GM12878 (cell line): ENCODE measurements around the gene PRR9. TPM values are rescaled to one million over a fixed set of nuclear protein-coding genes. Genes with fewer than 3 reads are reported as not detected.
A peak's percentile ranks its signal among the peaks of the same experiment; 100 is the strongest.

Experiments used
- ATAC-seq: fragments of 200-7000 bp; cut with Tn5 transposase; 3 replicates; pipeline ENCODE4 v1.9.1; 2020; ENCODE audit warnings: mild to moderate bottlenecking, moderate library complexity
- Bru-seq: library from RNA; stranded (reverse); fragments of 400-500 nt; gene quantifications from one replicate; lab custom pipeline; 2021; lab: Mats Ljungman, UMichigan
- BruChase-seq, 2 experiments: library from RNA; stranded (reverse); fragments of 400-500 nt; gene quantifications; one replicate each; lab custom pipeline; 2021; lab: Mats Ljungman, UMichigan
- BruUV-seq: library from RNA; stranded (reverse); fragments of 400-500 nt; replicated peaks from 2 replicates; lab custom pipeline; 2021; lab: Mats Ljungman, UMichigan
- CTCF ChIA-PET: fragments of 300-600 bp; sonication (Branson Sonifier 250); formaldehyde crosslinking; extraction: SDS; loops from one replicate; lab custom pipeline; 2021; ENCODE audit warnings: inconsistent platforms; lab: Yijun Ruan, JAX
- POLR2A ChIA-PET: fragments of 350-600 bp; formaldehyde crosslinking; extraction: SDS; loops from one replicate; lab custom pipeline; 2021; ENCODE audit warnings: inconsistent platforms; lab: Charles Lee
- RAD21 ChIA-PET: fragments of 300-600 bp; sonication (Branson Sonifier 250); formaldehyde crosslinking; loops from one replicate; lab custom pipeline; 2023; ENCODE audit warnings: antibody characterized with exemption; ENCODE audit not compliant: unreplicated experiment; lab: Charles Lee
- SMC1A ChIA-PET: fragments of 300-600 bp; sonication (Branson Sonifier 250); formaldehyde crosslinking; loops from one replicate; lab custom pipeline; 2023; ENCODE audit not compliant: unreplicated experiment, uncharacterized antibody; lab: Charles Lee
- DNase-seq: peaks from one replicate; pipeline ENCODE4 v3.0.0-alpha.2; 2011; ENCODE audit warnings: low read depth, low spot score
- FAIRE-seq: peaks from 3 replicates; lab custom pipeline; 2011; peaks lifted over from hg19 to GRCh38; lab: Jason Lieb, UNC
- H2AFZ ChIP-seq: 2 replicates; pipeline ENCODE4 v1.6.0; 2011; ENCODE audit warnings: low read depth, low read length, control low read depth; ENCODE audit not compliant: control insufficient read depth
- H3K27ac ChIP-seq: 2 replicates; pipeline ENCODE4 v1.5.1; 2011; ENCODE audit warnings: control low read depth; ENCODE audit not compliant: control insufficient read depth, insufficient read depth
- H3K27me3 ChIP-seq, 2 experiments: replicated peaks in 1 of 2; 2 replicates each; pipeline versions ENCODE4 v1.6.0 to v1.6.1; 2011; ENCODE audit warnings: low read length in 1 of 2; ENCODE audit not compliant: control insufficient read depth in 2 of 2, insufficient read depth in 2 of 2
- H3K36me3 ChIP-seq, 2 experiments: 2 replicates each; pipeline ENCODE4 v1.5.1; 2011; ENCODE audit warnings: low read length in 1 of 2; ENCODE audit not compliant: control insufficient read depth in 2 of 2, insufficient read depth in 2 of 2
- H3K4me1 ChIP-seq: 2 replicates; pipeline ENCODE4 v1.6.1; 2011; ENCODE audit warnings: mild to moderate bottlenecking, low read length, moderate library complexity, mixed read lengths; ENCODE audit not compliant: control insufficient read depth, insufficient read depth
- H3K4me2 ChIP-seq: 2 replicates; pipeline ENCODE4 v1.6.0; 2011; ENCODE audit warnings: control low read depth; ENCODE audit not compliant: control insufficient read depth, insufficient read depth
- H3K4me3 ChIP-seq: fragments of 200-600 bp; sonication (generic); 2 replicates; pipeline ENCODE4 v1.5.1; 2016
- H3K79me2 ChIP-seq: 2 replicates; pipeline ENCODE4 v1.6.0; 2011; ENCODE audit warnings: low read length; ENCODE audit not compliant: control insufficient read depth, insufficient read depth
- H3K9ac ChIP-seq: 2 replicates; pipeline ENCODE4 v1.8.0; 2011; ENCODE audit warnings: low read length, control low read depth, mixed read lengths; ENCODE audit not compliant: control insufficient read depth, insufficient read depth
- H3K9me3 ChIP-seq: replicated peaks from 3 replicates; pipeline ENCODE4 v1.5.1; 2011; ENCODE audit warnings: mild to moderate bottlenecking, low read length; ENCODE audit not compliant: control insufficient read depth, insufficient read depth
- H4K20me1 ChIP-seq: 2 replicates; pipeline ENCODE4 v1.6.0; 2011; ENCODE audit not compliant: control insufficient read depth, insufficient read depth
- E2F8 ChIP-seq: fragments of 450-650 bp; IDR thresholded peaks from 2 replicates; pipeline ENCODE4 v1.6.1; 2018; ENCODE audit warnings: mild to moderate bottlenecking, low read depth, moderate library complexity; ENCODE audit not compliant: partially characterized antibody
- EED ChIP-seq: sonication (generic); IDR thresholded peaks from 2 replicates; pipeline ENCODE4 v1.6.1; 2016; ENCODE audit warnings: antibody characterized with exemption, low read depth
- KAT2A ChIP-seq: conservative IDR thresholded peaks from 2 replicates; pipeline ENCODE4 v1.6.1; 2011; ENCODE audit warnings: low read depth, low read length; ENCODE audit not compliant: control insufficient read depth
- KLF5 ChIP-seq: fragments of 450-650 bp; IDR thresholded peaks from 2 replicates; pipeline ENCODE4 v1.6.1; 2014; ENCODE audit warnings: mild to moderate bottlenecking; ENCODE audit not compliant: partially characterized antibody
- PAX8 ChIP-seq: fragments of 450-650 bp; IDR thresholded peaks from 2 replicates; pipeline ENCODE4 v1.6.1; 2017; ENCODE audit warnings: mild to moderate bottlenecking, moderate library complexity
- POU2F2 ChIP-seq: IDR thresholded peaks from 3 replicates; pipeline ENCODE4 v1.6.1; 2011; ENCODE audit warnings: low read depth, mild to moderate bottlenecking, low read length, borderline replicate concordance
- SMAD1 ChIP-seq: fragments of 450-650 bp; IDR thresholded peaks from 2 replicates; pipeline ENCODE4 v1.6.1; 2018; ENCODE audit warnings: mild to moderate bottlenecking, low read depth; ENCODE audit not compliant: partially characterized antibody
- SPI1 ChIP-seq: IDR thresholded peaks from 2 replicates; pipeline ENCODE4 v1.6.1; 2011; ENCODE audit warnings: low read depth, mild to moderate bottlenecking, low read length, moderate library complexity, borderline replicate concordance; ENCODE audit not compliant: insufficient read depth
- ZNF207 ChIP-seq: fragments of 450-650 bp; IDR thresholded peaks from 2 replicates; pipeline ENCODE4 v1.6.1; 2014; ENCODE audit warnings: antibody characterized with exemption, mild to moderate bottlenecking, borderline replicate concordance
- ZSCAN29 ChIP-seq: fragments of 450-650 bp; IDR thresholded peaks from 2 replicates; pipeline ENCODE4 v1.6.1; 2017; ENCODE audit warnings: mild to moderate bottlenecking, moderate library complexity
- WGBS: methylation state at CpG from one replicate; pipeline ENCODE4 v1.1.6; 2016; ENCODE audit warnings: low lambda C conversion rate; ENCODE audit not compliant: insufficient replicate concordance, insufficient coverage; ENCODE audit errors: missing lambda C conversion rate; 5-methylcytosine and 5-hydroxymethylcytosine counted together
- in situ Hi-C: fragments of 300-500 bp; cut with MboI; formaldehyde crosslinking; loops from 9 replicates; pipeline ENCODE4 v1.14.3; 2018; ENCODE audit warnings: mixed read lengths
- intact Hi-C: fragments of 100-400 bp; cut with micrococcal nuclease; formaldehyde crosslinking; loops from one replicate; pipeline ENCODE4 v1.14.2; 2022; ENCODE audit not compliant: unreplicated experiment
- long read RNA-seq, 2 experiments: library from polyadenylated mRNA; unstranded; transcript quantifications; one replicate each; pipeline ENCODE4 v2.0.0, GENCODE V29; 2019 to 2020
- polyA minus RNA-seq, 3 experiments: library from RNA; depleted of rRNA, polyadenylated mRNA; stranded (reverse); fragments of >200 nt; gene quantifications; 2 replicates each; pipeline ENCODE4 v1.2.3, GENCODE V29; 2011
- polyA plus RNA-seq, 11 experiments: library from polyadenylated mRNA; depleted of rRNA in 4 of 11; unstranded in 6 of 11; stranded (reverse) in 5 of 11; fragments of >200 nt; fragmentation: Nextera tagmentation in 4 of 11; fragmentation: Illumina TruSeq in 1 of 11; extraction: Ambion mirVana in 4 of 11; extraction: Trizol in 1 of 11; gene quantifications; 1 replicate in 1 of 11; 2 replicates in 10 of 11; pipeline versions ENCODE4 v1.2.1 to v1.2.3, GENCODE V29; 2011 to 2016; ENCODE audit warnings: inconsistent platforms in 2 of 11, missing spikeins in 2 of 11, low read depth in 1 of 11
- total RNA-seq, 4 experiments: library from RNA; depleted of rRNA in 3 of 4; stranded (reverse); fragments of >200 nt in 3 of 4; fragmentation: Illumina TruSeq in 1 of 4; extraction: Trizol in 1 of 4; gene quantifications; 2 replicates each; pipeline versions ENCODE4 v1.2.1 to v1.2.3, GENCODE V29; 2013 to 2021
- TF ChIP-seq, protein P1 (sequence below): fragments of 450-650 bp; formaldehyde crosslinking; IDR thresholded peaks from 2 replicates; pipeline ENCODE4 v1.4.0; 2020; ENCODE audit warnings: mild to moderate bottlenecking, moderate library complexity
- TF ChIP-seq, protein P2 (sequence below): IDR thresholded peaks from 2 replicates; pipeline ENCODE4 v1.6.1; 2012; ENCODE audit warnings: low read depth, low read length, improper control_type of control experiment

Gene PRR9, protein sequence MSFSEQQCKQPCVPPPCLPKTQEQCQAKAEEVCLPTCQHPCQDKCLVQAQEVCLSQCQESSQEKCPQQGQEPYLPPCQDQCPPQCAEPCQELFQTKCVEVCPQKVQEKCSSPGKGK
- not detected in 2 replicates for total RNA-seq (2013; cell fraction: nucleolus; rRNA removed)
- not detected in 2 replicates for total RNA-seq (2014; rRNA removed)
- not detected in 2 replicates for total RNA-seq (2014; rRNA removed; fragmentation: Illumina TruSeq; extraction: Trizol)
- total RNA-seq (2021), result not detected in 2 replicates
- not detected for polyA plus RNA-seq (2011; ENCODE audit: low read depth)
- not detected in 2 replicates for polyA plus RNA-seq (2011; rRNA removed)
- not detected in 2 replicates for polyA plus RNA-seq (2011; cell fraction: cytosol; rRNA removed)
- not detected in 2 replicates for polyA plus RNA-seq (2011; cell fraction: nucleus; rRNA removed)
- polyA plus RNA-seq (2012), result not detected in 2 replicates
- polyA plus RNA-seq (2014; fragmentation: Illumina TruSeq; extraction: Trizol), result not detected in 2 replicates
- polyA plus RNA-seq (2014; fragmentation: Nextera tagmentation; extraction: Ambion mirVana), result not detected
- not detected in 2 replicates for polyA plus RNA-seq (2014; rRNA removed)
- polyA plus RNA-seq (2016; fragmentation: Nextera tagmentation; extraction: Ambion mirVana), result not detected
- not detected in 2 replicates for polyA minus RNA-seq (2011; rRNA and poly(A)+ RNA removed)
- polyA minus RNA-seq (2011; cell fraction: cytosol; rRNA and poly(A)+ RNA removed), result not detected in 2 replicates
- not detected in 2 replicates for polyA minus RNA-seq (2011; cell fraction: nucleus; rRNA and poly(A)+ RNA removed)
- Bru-seq, nascent RNA, result not detected
- BruChase-seq, experiment 1, labeled RNA remaining after a 6-hour chase, result percentile 21 among the genes with signal in this experiment
- not detected for BruChase-seq, experiment 2, labeled RNA remaining after a 2-hour chase
- long read RNA-seq, experiment 1, result 0 reads
- long read RNA-seq, experiment 2, result 0 reads

DNA sequence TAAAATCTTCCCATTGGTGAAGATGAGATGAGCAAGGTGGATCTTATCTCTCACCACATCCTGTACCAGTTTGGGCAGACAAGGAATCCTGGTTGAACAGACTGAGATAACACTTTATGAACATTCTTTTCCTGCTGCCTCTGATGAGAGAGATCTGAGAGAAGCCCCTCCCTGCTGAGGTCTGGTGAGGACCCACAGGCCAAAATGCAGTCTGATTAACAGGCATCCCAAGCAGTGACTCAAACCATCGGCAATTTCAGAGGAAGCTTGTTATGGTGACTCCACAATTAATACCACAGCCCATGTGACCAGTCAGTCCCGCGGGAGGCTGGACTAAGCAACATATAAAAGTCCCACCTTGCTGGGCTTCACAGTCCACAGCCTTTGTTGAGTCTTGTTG is at the start of gene PRR9:
Gene PRR9 (plus strand): TSS at position 373 of the 400 bp plus-strand sequence. CDS start 561 bp downstream, outside the sequence.
- Histone ChIP-seq H3K9me3 (no peaks in the 10 kb centered on the region), H3K36me3 (no peaks in the 10 kb centered on the region), H4K20me1 (no peaks in the 10 kb centered on the region), H2AFZ (no peak within 1 kb of the TSS), H3K79me2 (no peaks in the 10 kb centered on the region), H3K4me1 (no peaks in the 10 kb centered on the region), H3K4me2 (no peak within 1 kb of the TSS), H3K9ac (no peak within 1 kb of the TSS), H3K27ac (no peak within 1 kb of the TSS), H3K4me3 (no peak within 1 kb of the TSS), H3K27me3 (0 out of 4 replicates have a peak, but pooled peaks cover 0 to 2% of the 10 kb centered on the region in 2 experiments)
- no peak for ATAC-seq
- no TSS peak for BruUV-seq
- intact Hi-C loops, result no loop called here
- in situ Hi-C loops, result no loop called here
- no peak for FAIRE-seq
- POLR2A ChIA-PET, result no interaction called here
- CTCF ChIA-PET, result no interaction called here
- 86% methylated on average over 3 of the region's 3 CpGs for WGBS
- DNase-seq, result no peak
- SMC1A ChIA-PET, result no interaction called here
- RAD21 ChIA-PET, result no interaction called here
- TF ChIP-seq ZNF207, result no peak
- TF ChIP-seq ZSCAN29, result no peak
- no peak for TF ChIP-seq SMAD1
- TF ChIP-seq SPI1, result no peak
- TF ChIP-seq, protein P1, sequence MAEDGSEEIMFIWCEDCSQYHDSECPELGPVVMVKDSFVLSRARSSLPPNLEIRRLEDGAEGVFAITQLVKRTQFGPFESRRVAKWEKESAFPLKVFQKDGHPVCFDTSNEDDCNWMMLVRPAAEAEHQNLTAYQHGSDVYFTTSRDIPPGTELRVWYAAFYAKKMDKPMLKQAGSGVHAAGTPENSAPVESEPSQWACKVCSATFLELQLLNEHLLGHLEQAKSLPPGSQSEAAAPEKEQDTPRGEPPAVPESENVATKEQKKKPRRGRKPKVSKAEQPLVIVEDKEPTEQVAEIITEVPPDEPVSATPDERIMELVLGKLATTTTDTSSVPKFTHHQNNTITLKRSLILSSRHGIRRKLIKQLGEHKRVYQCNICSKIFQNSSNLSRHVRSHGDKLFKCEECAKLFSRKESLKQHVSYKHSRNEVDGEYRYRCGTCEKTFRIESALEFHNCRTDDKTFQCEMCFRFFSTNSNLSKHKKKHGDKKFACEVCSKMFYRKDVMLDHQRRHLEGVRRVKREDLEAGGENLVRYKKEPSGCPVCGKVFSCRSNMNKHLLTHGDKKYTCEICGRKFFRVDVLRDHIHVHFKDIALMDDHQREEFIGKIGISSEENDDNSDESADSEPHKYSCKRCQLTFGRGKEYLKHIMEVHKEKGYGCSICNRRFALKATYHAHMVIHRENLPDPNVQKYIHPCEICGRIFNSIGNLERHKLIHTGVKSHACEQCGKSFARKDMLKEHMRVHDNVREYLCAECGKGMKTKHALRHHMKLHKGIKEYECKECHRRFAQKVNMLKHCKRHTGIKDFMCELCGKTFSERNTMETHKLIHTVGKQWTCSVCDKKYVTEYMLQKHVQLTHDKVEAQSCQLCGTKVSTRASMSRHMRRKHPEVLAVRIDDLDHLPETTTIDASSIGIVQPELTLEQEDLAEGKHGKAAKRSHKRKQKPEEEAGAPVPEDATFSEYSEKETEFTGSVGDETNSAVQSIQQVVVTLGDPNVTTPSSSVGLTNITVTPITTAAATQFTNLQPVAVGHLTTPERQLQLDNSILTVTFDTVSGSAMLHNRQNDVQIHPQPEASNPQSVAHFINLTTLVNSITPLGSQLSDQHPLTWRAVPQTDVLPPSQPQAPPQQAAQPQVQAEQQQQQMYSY, result no peak
- no peak for TF ChIP-seq KAT2A
- TF ChIP-seq PAX8, result no peak
- TF ChIP-seq EED, result no peak
- TF ChIP-seq, protein P2, sequence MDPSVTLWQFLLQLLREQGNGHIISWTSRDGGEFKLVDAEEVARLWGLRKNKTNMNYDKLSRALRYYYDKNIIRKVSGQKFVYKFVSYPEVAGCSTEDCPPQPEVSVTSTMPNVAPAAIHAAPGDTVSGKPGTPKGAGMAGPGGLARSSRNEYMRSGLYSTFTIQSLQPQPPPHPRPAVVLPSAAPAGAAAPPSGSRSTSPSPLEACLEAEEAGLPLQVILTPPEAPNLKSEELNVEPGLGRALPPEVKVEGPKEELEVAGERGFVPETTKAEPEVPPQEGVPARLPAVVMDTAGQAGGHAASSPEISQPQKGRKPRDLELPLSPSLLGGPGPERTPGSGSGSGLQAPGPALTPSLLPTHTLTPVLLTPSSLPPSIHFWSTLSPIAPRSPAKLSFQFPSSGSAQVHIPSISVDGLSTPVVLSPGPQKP, result no peak
- no peak for TF ChIP-seq E2F8
- no peak for TF ChIP-seq KLF5
- no peak for TF ChIP-seq POU2F2
